Activated gamma-delta T cell (primary cell): ENCODE results near the gene KCNJ18.
"Not testable (repeated sequence)": the region's sequence is repeated elsewhere in the genome, so short reads cannot be mapped to it uniquely, and the experiment has no call there.

Experiments used
- DNase-seq: peaks from one replicate; lab custom pipeline; 2025; lab: John Stamatoyannopoulos, UW

The KCNJ18 gene

GRCh38 chr17:21731076-21731475, 38.8 kb downstream of the KCNJ18 start:
- not testable (repeated sequence) for DNase-seq

GRCh38 chr17:21733931-21734330, 41.6 kb downstream of the KCNJ18 start:
- DNase-seq, result not testable (repeated sequence)

- not testable (repeated sequence) for DNase-seq
These were observed 43.5 kb downstream of the KCNJ18 start for GRCh38 chr17:21735814-21736213.

GRCh38 chr17:21737015-21737580, 44.8 kb downstream of the KCNJ18 start:
- DNase-seq, result not testable (repeated sequence)

- not testable (repeated sequence) for DNase-seq
These were observed 45.9 kb downstream of the KCNJ18 start for GRCh38 chr17:21738241-21738640.

GRCh38 chr17:21738877-21739474, 46.7 kb downstream of the KCNJ18 start:
- DNase-seq, result not testable (repeated sequence)

- not testable (repeated sequence) for DNase-seq
These were observed 47.2 kb downstream of the KCNJ18 start for GRCh38 chr17:21739485-21739884.

GRCh38 chr17:21740836-21741235, 48.5 kb downstream of the KCNJ18 start:
- DNase-seq, result not testable (repeated sequence)

GRCh38 chr17:21741520-21741919, 49.2 kb downstream of the KCNJ18 start:
- not testable (repeated sequence) for DNase-seq

- no peak for DNase-seq
These were observed 50.0 kb downstream of the KCNJ18 start for GRCh38 chr17:21742326-21742725.

GRCh38 chr17:21744151-21744550, 51.8 kb downstream of the KCNJ18 start:
- not testable (repeated sequence) for DNase-seq

- DNase-seq, result not testable (repeated sequence)
These were observed 52.3 kb downstream of the KCNJ18 start for GRCh38 chr17:21744621-21745020.

GRCh38 chr17:21745385-21746054, 53.2 kb downstream of the KCNJ18 start:
- not testable (repeated sequence) for DNase-seq

GRCh38 chr17:21746415-21746814, 54.1 kb downstream of the KCNJ18 start:
- not testable (repeated sequence) for DNase-seq

- not testable (repeated sequence) for DNase-seq
These were observed 55.0 kb downstream of the KCNJ18 start for GRCh38 chr17:21747195-21747915.

- DNase-seq, result not testable (repeated sequence)
These were observed 56.4 kb downstream of the KCNJ18 start for GRCh38 chr17:21748686-21749085.

- DNase-seq, result not testable (repeated sequence)
These were observed 57.6 kb downstream of the KCNJ18 start for GRCh38 chr17:21749696-21750531.

GRCh38 chr17:21751111-21751510, 58.8 kb downstream of the KCNJ18 start:
- not testable (repeated sequence) for DNase-seq
